NCI-H1417 treated with DMSO at 0.1 percent for 48 hours (cell line): ENCODE data around the gene COMMD3.
"Not testable (repeated sequence)": the region's sequence is repeated elsewhere in the genome, so short reads cannot be mapped to it uniquely, and the experiment has no call there.

Experiments used
- DNase-seq: peaks from one replicate; lab custom pipeline; 2025; lab: John Stamatoyannopoulos, UW

The COMMD3 gene

DNA sequence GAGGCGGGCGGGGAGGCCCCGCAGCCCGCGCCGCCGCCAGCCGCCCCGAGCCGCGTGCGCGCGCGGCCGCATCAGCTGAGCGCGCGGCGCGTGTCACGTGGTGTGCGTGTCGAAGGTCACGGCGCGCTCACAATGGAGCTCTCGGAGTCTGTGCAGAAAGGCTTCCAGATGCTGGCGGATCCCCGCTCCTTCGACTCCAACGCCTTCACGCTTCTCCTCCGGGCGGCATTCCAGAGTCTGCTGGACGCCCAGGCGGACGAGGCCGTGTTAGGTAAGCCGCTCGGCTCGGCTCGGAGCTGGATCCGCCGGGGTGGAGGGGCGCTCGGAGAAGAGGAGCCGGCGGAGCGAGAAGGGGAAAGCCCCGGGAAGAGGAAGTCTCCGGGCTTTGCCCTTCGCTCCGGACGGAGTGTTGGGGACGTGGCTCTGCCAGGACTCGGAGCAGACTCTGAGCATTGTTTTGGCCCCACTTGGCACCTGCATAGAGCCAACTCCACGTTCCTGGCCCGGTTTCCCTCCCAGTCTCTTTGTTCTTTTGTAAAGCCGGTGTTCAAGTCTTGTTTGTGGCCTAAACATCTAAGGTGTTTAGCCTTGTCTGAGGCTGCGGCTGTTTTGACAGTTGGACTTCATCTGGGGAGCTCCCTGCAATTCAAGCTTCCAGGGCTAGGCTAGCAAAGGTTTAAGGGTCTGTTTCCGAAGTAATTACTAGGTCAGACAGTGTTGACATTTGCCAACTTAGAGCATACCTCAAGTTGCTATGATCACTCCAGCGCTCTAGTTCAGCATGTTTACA lies at the start of gene COMMD3:
Gene COMMD3, plus strand, starts transcription at position 103 of the 790 bp plus-strand sequence. Its CDS starts 30 bp downstream, at position 133.
- peak; percentile 39 for DNase-seq

DNA sequence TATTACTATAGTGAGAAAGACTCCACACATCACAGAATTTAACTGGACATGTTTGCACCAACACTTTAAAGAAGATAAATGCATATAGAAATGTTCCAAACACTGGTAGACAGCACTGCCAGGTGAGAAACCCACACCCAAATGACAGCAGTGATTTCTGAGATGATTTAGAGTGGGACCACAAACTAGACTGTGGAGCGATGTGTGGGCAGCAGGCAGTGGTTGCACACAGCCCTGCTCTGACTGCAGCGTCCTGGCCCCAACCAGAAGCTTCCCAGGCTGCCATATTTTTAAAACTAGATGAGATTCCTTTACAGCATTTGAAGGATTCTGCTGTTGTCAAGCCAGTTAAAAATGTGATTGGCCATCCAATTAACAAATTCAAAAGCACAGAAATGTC lies 47.7 kb upstream of the COMMD3 start:
- no peak for DNase-seq

DNA sequence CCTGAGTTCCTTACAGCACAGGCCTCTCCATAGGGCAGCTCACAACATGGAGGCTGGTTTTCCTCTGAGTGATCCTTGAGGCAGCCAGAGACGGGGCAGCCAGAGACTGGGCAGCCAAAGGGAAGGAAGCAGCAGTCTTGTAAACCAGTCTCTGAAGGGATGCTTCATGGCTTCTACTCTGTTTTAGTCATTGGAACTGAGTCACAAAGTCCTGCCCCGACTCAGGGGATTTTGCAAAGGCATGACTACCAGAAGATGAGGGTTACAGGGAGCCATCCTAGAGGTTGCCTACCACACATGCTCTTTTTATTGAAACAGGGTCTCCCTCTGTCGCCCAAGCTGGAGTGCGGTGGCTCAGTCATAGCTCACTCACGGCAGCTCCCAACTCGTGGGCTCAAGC lies 44.4 kb upstream of the COMMD3 start:
- no peak for DNase-seq

DNA sequence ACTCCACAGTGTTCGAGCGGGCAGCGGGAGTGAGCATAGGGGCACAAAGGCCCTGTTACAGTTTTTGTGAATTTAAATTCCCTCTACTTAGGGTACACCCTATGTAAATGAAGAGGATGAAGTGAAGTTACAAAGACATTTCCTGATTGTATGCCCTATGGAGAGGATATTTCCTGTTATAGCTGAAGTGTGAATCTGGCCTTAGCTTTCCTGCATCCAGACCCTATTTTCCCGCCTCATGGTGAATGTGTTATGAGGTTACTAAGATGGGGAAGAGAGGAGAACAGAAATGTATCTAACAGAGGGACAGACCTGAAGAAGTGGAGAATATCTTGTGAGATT lies 37.8 kb upstream of the COMMD3 start:
- DNase-seq = no peak

DNA sequence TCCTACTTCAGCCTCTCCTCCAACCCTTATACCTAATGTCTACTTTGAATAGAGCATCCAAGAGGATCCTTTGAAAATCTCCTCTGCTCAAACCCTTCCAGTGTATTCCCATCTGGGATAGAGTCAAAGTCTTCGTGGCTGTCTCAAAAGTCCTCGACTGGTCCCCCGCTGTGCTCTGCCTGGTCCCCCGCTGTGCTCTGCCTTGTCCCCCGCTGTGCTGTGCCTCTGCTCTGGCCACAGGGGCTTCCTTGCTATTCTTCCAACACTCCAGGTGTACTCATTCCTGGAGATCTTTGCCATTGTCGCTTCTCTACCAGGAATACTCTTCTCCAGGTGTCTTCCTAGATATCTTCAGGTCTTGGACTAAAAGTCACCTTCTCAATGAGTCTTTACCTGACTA lies 36.1 kb upstream of the COMMD3 start:
- DNase-seq = no peak

DNA sequence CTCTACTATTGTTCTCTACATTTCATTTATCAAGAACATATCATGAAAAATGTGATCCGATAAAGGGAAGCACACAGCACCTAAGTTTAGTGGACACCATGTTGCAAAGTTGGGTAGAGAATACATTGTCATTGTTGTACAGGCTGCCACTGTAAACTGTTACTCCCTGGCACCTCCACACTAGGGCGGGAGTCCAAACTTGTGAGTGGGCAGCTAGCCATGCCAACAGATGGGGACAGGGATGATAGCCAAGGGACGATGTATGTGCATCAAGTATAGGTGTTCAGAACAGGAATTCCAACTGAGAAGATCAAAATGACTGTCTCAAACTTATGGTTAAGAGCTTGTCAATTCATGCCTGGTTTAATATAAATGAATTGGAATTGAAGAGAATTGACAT lies 31.1 kb upstream of the COMMD3 start:
- no peak for DNase-seq

DNA sequence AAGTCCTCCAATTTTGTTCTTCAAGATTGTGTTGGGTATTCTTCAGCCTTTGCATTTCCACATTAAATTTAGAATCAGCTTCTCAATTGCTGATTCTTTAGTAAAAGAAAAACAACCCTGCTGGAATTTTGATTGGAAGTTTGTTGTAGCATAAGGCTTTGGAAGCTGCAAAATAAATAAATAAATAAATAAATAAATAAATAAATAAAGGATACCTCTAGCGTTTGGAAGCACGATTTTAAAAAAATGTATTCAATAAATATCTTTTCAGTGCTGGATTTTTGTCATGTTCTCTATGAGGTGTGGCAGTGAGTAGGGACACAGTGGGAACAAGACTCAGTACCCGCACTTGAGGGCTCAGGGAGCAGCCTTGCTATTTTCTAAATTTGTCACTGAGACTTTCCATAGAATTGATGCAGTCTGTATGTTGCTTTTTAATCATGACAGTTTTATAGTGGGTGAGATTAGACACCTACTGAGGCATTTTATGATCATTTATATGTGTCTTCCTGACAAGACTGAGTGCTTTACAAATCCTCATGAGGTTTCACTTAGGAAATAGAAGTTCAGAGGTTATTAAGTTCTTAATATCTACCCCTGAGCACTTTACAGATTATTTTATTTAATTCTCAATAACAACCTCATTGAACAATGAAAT lies 22.3 kb upstream of the COMMD3 start:
- no peak for DNase-seq

DNA sequence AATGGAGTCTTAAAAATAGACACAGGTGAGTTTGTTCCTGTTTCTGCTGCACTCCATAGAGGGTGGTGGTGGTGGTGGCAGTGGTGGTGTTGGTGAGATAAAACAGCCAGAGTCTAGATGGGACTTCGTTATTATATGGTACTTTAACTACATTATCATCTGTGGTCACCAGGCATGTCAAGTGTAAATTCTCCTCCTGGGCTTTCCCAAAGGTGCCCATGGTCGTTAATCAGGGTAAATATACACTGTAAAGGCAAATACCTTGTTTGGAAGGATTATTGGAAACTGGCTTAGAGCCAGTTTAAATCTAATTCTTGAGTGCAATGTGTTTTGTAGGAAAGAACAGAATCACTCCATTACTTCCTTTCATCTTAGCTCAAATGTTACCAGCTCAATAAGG lies 21.5 kb upstream of the COMMD3 start:
- DNase-seq = no peak

DNA sequence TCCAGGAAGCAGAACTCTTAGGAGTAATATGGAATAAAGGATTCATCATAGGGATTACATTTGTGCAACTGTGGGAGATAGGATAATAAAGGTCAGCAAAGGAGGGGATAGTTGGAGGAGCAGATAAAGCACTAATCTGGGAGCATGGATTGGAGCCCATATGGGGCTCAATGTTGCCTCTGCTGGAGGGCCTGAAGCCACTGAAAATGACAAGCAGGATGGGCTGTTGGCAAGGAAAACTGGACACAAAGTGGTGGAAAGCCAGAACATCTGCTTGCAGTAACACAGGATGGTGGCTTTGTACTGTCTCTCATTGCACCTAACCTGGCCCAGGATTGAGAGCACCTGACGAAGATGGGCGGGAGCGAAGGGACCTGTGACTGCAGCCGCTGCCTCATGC lies 15.0 kb upstream of the COMMD3 start:
- no peak for DNase-seq

DNA sequence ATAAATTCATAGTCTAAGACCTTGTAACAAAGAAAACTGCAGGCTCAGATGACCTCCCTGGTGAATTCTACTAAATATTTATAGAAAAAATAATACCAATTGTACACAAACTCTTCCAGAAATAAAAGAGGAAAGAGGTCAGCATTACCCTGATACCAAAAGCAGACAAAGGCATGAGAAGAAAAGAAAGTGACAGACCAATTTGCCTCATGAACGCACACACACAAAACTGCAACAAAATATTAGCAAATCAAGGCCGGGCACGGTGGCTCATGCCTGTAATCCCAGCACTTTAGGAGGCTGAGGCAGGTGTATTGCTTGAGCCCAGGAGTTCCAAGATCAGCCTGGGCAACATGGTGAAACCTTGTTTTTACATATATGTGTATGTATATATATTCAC lies 12.7 kb upstream of the COMMD3 start:
- DNase-seq = no peak

DNA sequence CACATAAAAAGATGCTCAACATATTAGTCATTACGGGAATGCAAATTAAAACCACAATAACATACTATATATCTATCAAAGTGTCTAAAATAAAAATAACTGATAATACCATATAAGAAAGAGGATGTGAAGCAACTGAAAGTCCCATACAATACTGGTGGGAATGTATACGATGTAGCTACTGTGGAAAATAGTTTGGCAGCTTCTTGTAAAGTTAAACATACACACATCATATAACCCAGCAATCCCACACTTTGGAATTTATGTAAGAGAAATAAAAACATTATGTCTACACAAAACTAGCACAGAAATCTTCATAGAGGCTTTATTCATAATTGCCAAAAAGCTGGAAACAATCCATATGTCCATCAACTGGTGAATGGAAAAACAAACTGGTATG lies 10.5 kb upstream of the COMMD3 start:
- DNase-seq = no peak

DNA sequence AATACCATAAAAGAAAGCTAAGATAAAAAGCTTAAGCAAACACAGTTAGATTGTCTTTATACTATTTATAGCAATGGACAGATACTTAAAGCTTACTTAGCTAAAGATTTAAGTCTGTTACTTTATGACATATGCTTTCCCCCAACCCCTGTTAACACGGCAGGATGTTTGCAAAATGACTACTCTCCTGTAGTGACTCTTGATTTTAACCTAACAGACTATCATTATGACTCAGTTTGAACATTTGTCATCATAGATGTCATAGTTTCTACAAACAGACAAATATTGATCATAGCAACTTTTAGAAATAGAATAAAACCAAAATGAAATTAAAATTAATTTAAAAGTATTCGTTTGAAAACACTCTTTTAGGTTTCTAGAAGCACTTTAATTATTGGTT lies 7.8 kb upstream of the COMMD3 start:
- no peak for DNase-seq

DNA sequence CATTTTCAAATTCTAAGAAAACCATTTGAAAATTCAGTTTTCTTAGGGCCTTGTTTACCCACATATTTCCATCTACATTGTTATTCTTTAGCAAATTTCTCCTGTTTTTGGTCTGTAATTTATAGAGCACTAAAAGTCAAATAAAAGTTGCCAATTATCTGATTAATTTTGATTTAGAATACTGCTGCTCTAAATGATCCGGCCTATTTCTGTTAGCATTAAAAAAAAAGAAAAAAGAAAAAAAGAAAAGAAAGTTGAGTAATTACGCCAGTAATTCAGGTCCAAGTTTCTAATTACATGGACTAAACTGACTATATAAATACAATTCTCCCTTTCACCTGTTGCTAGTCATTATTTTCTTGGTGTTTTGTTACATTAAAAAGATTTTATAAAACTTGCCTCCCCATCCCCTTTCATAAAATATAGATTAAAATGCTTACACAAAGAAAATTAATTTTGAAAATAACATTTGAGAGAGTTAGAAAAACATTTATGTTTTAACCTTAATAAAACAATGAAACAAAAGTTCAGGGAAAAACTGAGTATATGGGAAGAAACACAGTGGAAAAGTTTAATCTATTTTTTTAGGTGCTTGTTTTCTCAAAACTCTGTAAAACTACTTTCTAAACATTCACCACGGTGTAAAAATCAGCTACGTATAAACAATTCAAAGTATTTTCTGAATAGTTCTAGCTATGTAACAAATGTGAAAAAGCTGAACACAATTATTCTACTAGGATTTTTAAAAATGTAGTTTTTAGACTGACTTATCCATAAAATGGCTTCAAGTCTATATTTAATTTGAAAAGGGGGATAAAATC lies 6.8 kb upstream of the COMMD3 start:
- no peak for DNase-seq

DNA sequence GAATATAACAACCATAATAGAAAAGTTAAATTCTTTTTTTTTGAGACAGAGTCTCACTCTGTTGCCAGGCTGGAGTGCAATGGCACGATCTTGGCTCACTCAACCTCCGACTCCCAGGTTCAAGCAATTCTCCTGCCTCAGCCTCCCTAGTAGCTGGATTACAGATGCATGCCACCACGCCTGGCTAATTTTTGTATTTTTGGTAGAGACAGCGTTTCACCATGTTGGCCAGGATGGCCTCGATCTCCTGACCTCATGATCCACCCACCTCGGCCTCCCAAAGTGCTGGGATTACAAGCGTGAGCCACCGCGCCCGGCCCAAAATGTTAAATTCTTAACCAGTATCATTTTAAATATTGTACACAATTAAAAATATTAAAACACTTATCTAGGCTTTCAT lies 6.2 kb upstream of the COMMD3 start:
- not testable (repeated sequence) for DNase-seq

DNA sequence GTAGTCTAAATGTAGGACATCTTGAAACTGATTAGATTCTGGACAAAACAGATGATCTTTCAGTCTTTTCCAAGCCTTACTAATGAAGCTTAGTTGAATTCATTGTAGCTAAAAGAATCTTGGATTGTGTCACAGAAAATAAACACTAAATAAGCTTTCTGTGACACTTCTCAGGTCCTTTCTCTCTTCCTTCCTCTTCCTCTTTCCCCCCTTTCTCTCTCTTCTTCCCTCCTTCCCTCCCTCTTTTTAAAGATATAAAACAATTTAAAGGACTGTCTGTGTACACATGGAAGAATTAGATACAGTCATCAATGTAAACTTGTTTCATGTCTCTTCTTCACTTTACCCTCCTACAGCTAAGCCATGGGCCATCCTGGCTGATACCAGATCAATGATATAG lies 5.3 kb upstream of the COMMD3 start:
- no peak for DNase-seq

DNA sequence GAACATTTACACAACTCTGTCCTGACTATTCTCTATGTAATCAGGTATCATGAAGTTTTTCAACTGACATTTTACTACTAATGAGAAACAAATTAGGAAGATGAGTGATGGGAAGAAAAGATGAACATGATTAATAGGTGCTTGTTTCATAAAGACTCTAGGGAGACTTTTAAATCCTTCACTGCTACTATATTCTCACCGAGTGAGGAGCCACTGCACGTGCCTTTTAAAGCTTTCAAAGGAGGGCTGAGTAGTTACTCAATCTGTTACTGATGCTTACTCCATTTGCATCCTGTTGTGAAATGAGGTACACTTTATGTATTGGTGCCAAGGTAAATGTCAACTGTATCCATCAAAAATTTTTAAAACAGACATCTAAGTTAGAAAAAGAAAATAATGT lies 1.3 kb upstream of the COMMD3 start:
- DNase-seq = no peak

DNA sequence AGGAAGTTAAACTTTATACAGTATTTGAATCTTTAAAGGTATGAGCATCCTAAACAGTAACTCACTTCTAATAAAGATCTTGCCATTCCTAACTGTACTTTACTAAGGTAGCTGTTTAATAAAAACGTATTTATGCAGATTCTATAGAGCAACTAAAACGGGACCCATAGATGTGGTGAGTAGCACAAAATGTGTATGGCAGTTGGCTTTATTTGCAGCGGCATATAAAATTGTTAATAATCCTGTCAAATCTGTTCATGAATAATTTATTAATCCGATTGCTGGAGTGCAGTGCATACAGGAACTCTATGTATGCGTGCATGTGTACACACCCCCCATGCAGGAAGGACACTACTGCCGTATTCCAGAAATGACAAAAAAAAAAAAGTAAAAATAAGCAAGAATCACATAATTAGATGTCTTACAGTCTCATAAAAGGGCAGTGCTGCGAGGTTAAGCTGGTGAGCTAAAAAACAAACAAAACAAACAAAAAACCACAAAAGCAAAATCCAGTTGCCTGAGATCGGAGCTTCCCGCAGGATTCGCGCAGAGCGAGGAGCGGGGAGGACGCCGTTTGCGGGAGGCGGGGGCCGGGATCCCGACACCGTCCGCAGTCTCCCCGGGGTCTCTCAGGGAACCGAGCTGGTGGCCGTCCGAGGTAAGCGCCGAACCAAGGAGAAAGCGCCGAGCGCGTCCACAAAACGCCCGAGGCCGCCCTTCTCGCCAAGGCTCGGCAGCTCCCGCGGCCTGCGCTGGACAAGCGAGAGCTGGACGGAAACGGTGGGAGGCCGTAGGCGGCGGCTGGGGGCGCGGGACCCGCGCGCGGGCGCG lies 518 bp upstream of the COMMD3 start:
- peak; percentile 39 for DNase-seq

DNA sequence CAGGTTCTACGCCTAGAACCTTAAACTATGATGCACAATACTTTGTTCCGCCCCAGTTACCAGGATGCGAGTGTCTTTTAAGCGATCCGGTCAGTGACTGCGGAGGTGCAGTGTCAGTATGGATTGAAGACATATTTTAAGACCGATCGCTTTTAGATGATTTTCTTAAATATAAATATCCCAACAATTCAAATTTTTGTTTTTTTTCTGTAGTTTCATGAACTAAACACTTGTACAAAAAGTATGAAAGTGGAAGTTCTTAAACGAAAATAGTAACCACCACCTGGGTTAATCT lies 835 bp downstream of the COMMD3 start:
- DNase-seq = no peak

DNA sequence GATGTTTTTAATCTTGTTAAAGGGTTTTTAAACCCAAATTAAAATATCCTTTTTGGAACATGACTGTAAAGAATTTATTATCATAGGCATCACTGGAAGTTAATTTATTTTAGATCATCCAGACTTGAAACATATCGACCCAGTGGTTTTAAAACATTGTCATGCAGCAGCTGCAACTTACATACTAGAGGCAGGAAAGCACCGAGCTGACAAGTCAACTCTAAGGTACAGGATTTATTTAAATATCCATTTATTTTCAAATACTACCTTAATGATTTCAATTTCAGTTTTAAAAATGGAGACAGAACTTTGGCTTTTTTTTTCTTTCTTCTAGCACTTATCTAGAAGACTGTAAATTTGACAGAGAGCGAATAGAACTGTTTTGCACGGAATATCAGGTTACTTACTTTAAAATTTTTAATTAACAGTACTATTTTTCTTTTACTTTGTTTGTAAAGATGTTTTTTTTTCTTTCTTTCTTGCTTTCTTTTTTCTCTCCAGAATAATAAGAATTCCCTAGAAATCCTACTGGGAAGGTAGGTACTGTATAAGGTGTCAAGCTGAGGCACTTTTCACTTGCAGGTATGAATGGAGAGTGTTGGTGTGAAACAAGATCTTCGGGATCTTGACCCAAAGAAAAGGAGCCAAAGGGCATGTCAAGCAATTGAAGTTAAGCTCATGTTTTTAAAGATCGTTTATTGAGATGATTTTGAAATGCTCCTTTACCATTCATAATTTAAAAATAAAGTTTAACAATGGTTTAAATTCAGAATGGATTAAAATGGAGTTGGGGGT lies 1.8 kb downstream of the COMMD3 start:
- no peak for DNase-seq

DNA sequence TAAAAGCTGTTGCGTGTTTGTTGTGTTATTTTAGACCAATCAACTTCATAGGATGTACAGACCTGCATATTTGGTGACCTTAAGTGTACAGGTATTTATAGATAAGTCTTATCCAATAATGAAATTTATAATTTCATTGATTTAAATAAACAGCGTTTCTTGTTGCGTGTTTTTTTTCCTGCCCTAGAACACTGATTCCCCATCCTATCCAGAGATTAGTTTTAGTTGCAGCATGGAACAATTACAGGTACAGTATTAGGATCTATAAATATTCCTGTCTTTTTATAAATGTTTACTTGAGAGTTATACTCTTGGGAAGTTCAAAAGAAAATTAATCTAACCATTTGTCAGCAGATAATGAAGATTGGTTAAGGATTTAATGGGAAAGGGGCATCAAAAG lies 2.6 kb downstream of the COMMD3 start:
- DNase-seq = no peak

DNA sequence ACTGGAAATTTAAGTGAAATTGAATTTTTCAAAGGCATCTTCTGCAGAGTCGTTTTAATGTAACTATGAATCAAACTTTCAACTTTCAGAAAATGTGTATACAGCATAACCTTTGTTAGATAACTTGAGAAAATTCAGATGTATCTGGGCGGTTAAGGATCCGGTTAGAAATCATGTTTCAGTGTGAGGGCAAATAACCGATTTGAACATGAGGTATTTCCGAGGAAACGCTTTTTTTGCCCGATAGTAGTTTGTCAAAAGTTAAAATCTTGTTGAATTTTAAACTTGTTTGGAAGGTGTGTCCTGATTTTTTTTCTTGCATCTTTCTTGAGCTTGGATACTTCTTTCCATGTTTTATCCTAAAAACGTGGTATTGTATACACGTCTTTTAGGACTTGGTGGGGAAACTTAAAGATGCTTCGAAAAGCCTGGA lies 3.4 kb downstream of the COMMD3 start:
- DNase-seq = no peak
